ENCODE results near the gene RABEP1. TPM values are rescaled to one million over a fixed set of nuclear protein-coding genes. Genes with fewer than 3 reads are reported as not detected.

The RABEP1 gene
- total and polyA plus RNA-seq, 9 of the 15 experiments (the other 6 are each of a cell fraction or from before 2014, with no cell fraction given): 8.2 to 38.9 (median 30.3) TPM

- TF ChIP-seq ZNF280B (CRISPR knock-in tag; IDR thresholded peaks at IDR 0.05): no peak
- TF ChIP-seq NFE2L1 (tag; IDR thresholded peaks at IDR 0.05; ENCODE audit: borderline replicate concordance, low read depth): no peak
- TF ChIP-seq RAD51 (IDR thresholded peaks at IDR 0.05; ENCODE audit: borderline replicate concordance, low read depth): no peak
- TF ChIP-seq CUX1 (CRISPR knock-in tag; IDR thresholded peaks at IDR 0.05): no peak
- no peak for TF ChIP-seq SMAD1 (IDR thresholded peaks at IDR 0.05; ENCODE audit: low read depth, low read length, partially characterized antibody)
- no peak for TF ChIP-seq FUS (optimal IDR thresholded peaks at IDR 0.05; ENCODE audit: low read depth, low read length)
These were observed 82.6 kb downstream of the RABEP1 start (continued) for GRCh38 chr17:5364696-5365095.

All from K562 (cell line).